HepG2 (cell line): Measurements from ENCODE around the gene TJP3. TPM values are rescaled to one million over a fixed set of nuclear protein-coding genes. Genes with fewer than 3 reads are reported as not detected.

Experiments used
- POLR2AphosphoS2 ChIP-seq: IDR thresholded peaks from 2 replicates; pipeline ENCODE4 v1.6.1; 2011; ENCODE audit warnings: low read depth, low read length, improper control_type of control experiment
- SPEN ChIP-seq: sonication (generic); formaldehyde crosslinking; IDR thresholded peaks from 2 replicates; pipeline ENCODE4 v1.5.1; 2020; ENCODE audit warnings: low read depth, mild to moderate bottlenecking, missing genetic modification reagents
- ZNF331 ChIP-seq: sonication (generic); formaldehyde crosslinking; IDR thresholded peaks from 2 replicates; pipeline ENCODE4 v1.4.0; 2020; ENCODE audit warnings: missing genetic modification reagents
- ZNF33B ChIP-seq: sonication (generic); formaldehyde crosslinking; IDR thresholded peaks from 2 replicates; pipeline ENCODE4 v1.5.1; 2020; ENCODE audit warnings: mild to moderate bottlenecking, missing genetic modification reagents
- polyA plus RNA-seq, 8 experiments: library from polyadenylated mRNA; depleted of rRNA in 3 of 8; stranded (reverse) in 7 of 8; unstranded in 1 of 8; fragments of >200 nt; fragmentation: Illumina TruSeq in 4 of 8; extraction: Trizol in 4 of 8; gene quantifications; 2 replicates each; pipeline versions ENCODE4 v1.2.1 to v1.2.3, GENCODE V29; 2011 to 2016; ENCODE audit warnings: low read depth in 4 of 8, missing spikeins in 1 of 8, mixed read lengths in 1 of 8; ENCODE audit not compliant: insufficient read depth in 1 of 8
- total RNA-seq, 5 experiments: library from RNA; depleted of rRNA; stranded (reverse); fragments of >200 nt; fragmentation: Illumina TruSeq; extraction: Trizol; gene quantifications; 2 replicates each; pipeline ENCODE4 v1.2.3, GENCODE V29; 2016; ENCODE audit warnings: low read depth in 1 of 5
- TF ChIP-seq, protein P1 (sequence below): sonication (generic); formaldehyde crosslinking; IDR thresholded peaks from 2 replicates; pipeline ENCODE4 v1.4.0; 2020; ENCODE audit warnings: missing genetic modification reagents
- TF ChIP-seq, protein P2 (sequence below), 2 experiments: sonication (generic) in 1 of 2; formaldehyde crosslinking in 1 of 2; IDR thresholded peaks; 2 replicates each; pipeline versions ENCODE4 v1.4.0 to v1.6.1; 2016 to 2020; ENCODE audit warnings: borderline replicate concordance in 1 of 2, low read depth in 1 of 2, mild to moderate bottlenecking in 1 of 2, missing genetic modification reagents in 1 of 2
- TF ChIP-seq, protein P3 (sequence below): sonication (generic); formaldehyde crosslinking; IDR thresholded peaks from 2 replicates; pipeline ENCODE4 v1.4.0; 2020; ENCODE audit warnings: missing genetic modification reagents; ENCODE audit errors: not compliant biosample characterization
- TF ChIP-seq, protein P4 (sequence below), 2 experiments: sonication (generic) in 1 of 2; formaldehyde crosslinking in 1 of 2; IDR thresholded peaks; 2 replicates each; pipeline versions ENCODE4 v1.4.0 to v1.6.1; 2018 to 2020; ENCODE audit warnings: missing genetic modification reagents in 2 of 2, borderline replicate concordance in 1 of 2, low read depth in 1 of 2, mild to moderate bottlenecking in 1 of 2, missing biosample characterization in 1 of 2
- TF ChIP-seq, protein P5 (sequence below): IDR thresholded peaks from 2 replicates; pipeline ENCODE4 v1.6.1; 2018; ENCODE audit warnings: missing genetic modification reagents
- TF ChIP-seq, protein P6 (sequence below): sonication (generic); formaldehyde crosslinking; IDR thresholded peaks from 2 replicates; pipeline ENCODE4 v1.4.0; 2020; ENCODE audit warnings: missing genetic modification reagents, borderline replicate concordance

The TJP3 gene
- total and polyA plus RNA-seq, 2 of the 13 experiments (the other 11 are each of a cell fraction or from before 2014, with no cell fraction given): 2.3 to 21.5 TPM

DNA sequence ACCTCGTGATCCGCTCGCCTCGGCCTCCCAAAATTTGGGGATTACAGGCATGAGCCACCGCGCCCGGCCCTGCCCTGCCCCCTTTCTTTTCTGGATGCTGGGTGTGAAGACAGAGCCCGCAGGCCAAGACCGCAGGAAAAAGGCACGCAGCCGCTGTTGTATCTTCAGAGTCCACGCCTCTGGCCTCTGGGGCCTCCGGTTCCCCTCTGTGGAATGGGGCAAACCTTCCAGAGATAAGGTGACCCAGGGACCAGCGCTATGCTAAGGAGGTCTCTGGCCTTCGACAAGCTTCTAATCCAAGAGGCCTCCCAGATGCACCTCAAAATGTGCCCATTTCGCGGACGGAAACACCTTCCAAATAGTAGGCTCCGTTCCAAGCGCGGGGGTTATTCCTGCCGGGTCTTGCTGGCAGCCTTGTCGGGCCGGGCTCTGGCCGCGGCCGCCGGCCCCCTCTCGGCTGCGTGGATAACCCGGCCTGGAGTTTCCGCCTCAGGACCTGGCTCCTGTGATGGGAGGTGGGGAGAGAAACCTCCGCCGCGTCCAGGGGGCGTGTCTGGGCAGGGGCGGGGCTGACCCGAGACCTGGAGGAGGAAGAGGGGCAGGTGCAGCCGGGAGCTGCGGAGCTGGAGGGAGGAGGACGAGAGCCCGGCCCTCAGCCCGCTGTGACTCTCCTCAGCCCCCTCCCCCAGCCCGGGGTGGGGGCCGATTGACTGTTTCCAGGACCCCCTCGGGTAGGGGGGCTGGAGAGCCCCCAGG lies 13.1 kb downstream of the TJP3 start (continued):
- TF ChIP-seq, protein P1, sequence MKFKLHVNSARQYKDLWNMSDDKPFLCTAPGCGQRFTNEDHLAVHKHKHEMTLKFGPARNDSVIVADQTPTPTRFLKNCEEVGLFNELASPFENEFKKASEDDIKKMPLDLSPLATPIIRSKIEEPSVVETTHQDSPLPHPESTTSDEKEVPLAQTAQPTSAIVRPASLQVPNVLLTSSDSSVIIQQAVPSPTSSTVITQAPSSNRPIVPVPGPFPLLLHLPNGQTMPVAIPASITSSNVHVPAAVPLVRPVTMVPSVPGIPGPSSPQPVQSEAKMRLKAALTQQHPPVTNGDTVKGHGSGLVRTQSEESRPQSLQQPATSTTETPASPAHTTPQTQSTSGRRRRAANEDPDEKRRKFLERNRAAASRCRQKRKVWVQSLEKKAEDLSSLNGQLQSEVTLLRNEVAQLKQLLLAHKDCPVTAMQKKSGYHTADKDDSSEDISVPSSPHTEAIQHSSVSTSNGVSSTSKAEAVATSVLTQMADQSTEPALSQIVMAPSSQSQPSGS (CRISPR knock-in tag): peak; percentile 28; the same call in 1 of the 2 replicates
- TF ChIP-seq SPEN (CRISPR knock-in tag): 0 out of 2 replicates have a peak, but pooled peaks have one; percentile 47
- TF ChIP-seq POLR2AphosphoS2: no peak
- TF ChIP-seq, protein P2, sequence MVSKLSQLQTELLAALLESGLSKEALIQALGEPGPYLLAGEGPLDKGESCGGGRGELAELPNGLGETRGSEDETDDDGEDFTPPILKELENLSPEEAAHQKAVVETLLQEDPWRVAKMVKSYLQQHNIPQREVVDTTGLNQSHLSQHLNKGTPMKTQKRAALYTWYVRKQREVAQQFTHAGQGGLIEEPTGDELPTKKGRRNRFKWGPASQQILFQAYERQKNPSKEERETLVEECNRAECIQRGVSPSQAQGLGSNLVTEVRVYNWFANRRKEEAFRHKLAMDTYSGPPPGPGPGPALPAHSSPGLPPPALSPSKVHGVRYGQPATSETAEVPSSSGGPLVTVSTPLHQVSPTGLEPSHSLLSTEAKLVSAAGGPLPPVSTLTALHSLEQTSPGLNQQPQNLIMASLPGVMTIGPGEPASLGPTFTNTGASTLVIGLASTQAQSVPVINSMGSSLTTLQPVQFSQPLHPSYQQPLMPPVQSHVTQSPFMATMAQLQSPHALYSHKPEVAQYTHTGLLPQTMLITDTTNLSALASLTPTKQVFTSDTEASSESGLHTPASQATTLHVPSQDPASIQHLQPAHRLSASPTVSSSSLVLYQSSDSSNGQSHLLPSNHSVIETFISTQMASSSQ (IDR thresholded peaks at IDR 0.05; ENCODE audit: low read depth): no peak
- TF ChIP-seq, protein P2 (CRISPR knock-in tag; IDR thresholded peaks at IDR 0.05; ENCODE audit: borderline replicate concordance): peak; percentile 39; the same call in 1 of the 2 replicates
- TF ChIP-seq, protein P3, sequence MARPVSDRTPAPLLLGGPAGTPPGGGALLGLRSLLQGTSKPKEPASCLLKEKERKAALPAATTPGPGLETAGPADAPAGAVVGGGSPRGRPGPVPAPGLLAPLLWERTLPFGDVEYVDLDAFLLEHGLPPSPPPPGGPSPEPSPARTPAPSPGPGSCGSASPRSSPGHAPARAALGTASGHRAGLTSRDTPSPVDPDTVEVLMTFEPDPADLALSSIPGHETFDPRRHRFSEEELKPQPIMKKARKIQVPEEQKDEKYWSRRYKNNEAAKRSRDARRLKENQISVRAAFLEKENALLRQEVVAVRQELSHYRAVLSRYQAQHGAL (CRISPR knock-in tag): no peak
- TF ChIP-seq, protein P4, sequence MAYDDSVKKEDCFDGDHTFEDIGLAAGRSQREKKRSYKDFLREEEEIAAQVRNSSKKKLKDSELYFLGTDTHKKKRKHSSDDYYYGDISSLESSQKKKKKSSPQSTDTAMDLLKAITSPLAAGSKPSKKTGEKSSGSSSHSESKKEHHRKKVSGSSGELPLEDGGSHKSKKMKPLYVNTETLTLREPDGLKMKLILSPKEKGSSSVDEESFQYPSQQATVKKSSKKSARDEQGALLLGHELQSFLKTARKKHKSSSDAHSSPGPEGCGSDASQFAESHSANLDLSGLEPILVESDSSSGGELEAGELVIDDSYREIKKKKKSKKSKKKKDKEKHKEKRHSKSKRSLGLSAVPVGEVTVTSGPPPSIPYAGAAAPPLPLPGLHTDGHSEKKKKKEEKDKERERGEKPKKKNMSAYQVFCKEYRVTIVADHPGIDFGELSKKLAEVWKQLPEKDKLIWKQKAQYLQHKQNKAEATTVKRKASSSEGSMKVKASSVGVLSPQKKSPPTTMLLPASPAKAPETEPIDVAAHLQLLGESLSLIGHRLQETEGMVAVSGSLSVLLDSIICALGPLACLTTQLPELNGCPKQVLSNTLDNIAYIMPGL (CRISPR knock-in tag; IDR thresholded peaks at IDR 0.05; ENCODE audit: borderline replicate concordance in 1 of 2, low read depth in 1 of 2): peak in 1 of 2 experiments; percentile 52; a peak in 2 of 4 replicates
- no peak for TF ChIP-seq ZNF33B (CRISPR knock-in tag)
- 0 out of 2 replicates have a peak, but pooled peaks have one; percentile 46 for TF ChIP-seq ZNF331 (CRISPR knock-in tag)
- TF ChIP-seq, protein P5, sequence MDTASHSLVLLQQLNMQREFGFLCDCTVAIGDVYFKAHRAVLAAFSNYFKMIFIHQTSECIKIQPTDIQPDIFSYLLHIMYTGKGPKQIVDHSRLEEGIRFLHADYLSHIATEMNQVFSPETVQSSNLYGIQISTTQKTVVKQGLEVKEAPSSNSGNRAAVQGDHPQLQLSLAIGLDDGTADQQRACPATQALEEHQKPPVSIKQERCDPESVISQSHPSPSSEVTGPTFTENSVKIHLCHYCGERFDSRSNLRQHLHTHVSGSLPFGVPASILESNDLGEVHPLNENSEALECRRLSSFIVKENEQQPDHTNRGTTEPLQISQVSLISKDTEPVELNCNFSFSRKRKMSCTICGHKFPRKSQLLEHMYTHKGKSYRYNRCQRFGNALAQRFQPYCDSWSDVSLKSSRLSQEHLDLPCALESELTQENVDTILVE (CRISPR knock-in tag): no peak
- TF ChIP-seq, protein P6, sequence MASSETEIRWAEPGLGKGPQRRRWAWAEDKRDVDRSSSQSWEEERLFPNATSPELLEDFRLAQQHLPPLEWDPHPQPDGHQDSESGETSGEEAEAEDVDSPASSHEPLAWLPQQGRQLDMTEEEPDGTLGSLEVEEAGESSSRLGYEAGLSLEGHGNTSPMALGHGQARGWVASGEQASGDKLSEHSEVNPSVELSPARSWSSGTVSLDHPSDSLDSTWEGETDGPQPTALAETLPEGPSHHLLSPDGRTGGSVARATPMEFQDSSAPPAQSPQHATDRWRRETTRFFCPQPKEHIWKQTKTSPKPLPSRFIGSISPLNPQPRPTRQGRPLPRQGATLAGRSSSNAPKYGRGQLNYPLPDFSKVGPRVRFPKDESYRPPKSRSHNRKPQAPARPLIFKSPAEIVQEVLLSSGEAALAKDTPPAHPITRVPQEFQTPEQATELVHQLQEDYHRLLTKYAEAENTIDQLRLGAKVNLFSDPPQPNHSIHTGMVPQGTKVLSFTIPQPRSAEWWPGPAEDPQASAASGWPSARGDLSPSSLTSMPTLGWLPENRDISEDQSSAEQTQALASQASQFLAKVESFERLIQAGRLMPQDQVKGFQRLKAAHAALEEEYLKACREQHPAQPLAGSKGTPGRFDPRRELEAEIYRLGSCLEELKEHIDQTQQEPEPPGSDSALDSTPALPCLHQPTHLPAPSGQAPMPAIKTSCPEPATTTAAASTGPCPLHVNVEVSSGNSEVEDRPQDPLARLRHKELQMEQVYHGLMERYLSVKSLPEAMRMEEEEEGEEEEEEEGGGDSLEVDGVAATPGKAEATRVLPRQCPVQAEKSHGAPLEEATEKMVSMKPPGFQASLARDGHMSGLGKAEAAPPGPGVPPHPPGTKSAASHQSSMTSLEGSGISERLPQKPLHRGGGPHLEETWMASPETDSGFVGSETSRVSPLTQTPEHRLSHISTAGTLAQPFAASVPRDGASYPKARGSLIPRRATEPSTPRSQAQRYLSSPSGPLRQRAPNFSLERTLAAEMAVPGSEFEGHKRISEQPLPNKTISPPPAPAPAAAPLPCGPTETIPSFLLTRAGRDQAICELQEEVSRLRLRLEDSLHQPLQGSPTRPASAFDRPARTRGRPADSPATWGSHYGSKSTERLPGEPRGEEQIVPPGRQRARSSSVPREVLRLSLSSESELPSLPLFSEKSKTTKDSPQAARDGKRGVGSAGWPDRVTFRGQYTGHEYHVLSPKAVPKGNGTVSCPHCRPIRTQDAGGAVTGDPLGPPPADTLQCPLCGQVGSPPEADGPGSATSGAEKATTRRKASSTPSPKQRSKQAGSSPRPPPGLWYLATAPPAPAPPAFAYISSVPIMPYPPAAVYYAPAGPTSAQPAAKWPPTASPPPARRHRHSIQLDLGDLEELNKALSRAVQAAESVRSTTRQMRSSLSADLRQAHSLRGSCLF (CRISPR knock-in tag): no peak
